ENCODE results near the gene INSL3. TPM values are rescaled to one million over a fixed set of nuclear protein-coding genes. Genes with fewer than 3 reads are reported as not detected.

Gene INSL3
- total and polyA plus RNA-seq, 2 of the 13 experiments (the other 11 are each of a cell fraction or from before 2014, with no cell fraction given) = 0.30 TPM; not detected in 1

- TF ChIP-seq DZIP1 (CRISPR knock-in tag; IDR thresholded peaks at IDR 0.05) (no peak), ZNF263 (CRISPR knock-in tag; IDR thresholded peaks at IDR 0.05) (0 out of 2 replicates have a peak, but pooled peaks have one; percentile 52), FLYWCH1 (CRISPR knock-in tag; IDR thresholded peaks at IDR 0.05) (no peak), MAFG (CRISPR knock-in tag; IDR thresholded peaks at IDR 0.05) (no peak), MZF1 (CRISPR knock-in tag; IDR thresholded peaks at IDR 0.05; ENCODE audit: borderline replicate concordance) (no peak), ZNF275 (CRISPR knock-in tag; IDR thresholded peaks at IDR 0.05; ENCODE audit: borderline replicate concordance) (no peak), RORA (CRISPR knock-in tag; IDR thresholded peaks at IDR 0.05) (no peak), ZNF496 (CRISPR knock-in tag; IDR thresholded peaks at IDR 0.05; ENCODE audit: insufficient replicate concordance) (no peak), MLX (CRISPR knock-in tag; IDR thresholded peaks at IDR 0.05) (no peak), ZSCAN12 (CRISPR knock-in tag; IDR thresholded peaks at IDR 0.05) (no peak), ZNF841 (CRISPR knock-in tag; IDR thresholded peaks at IDR 0.05; ENCODE audit: borderline replicate concordance) (no peak), ZNF282 (IDR thresholded peaks at IDR 0.05; ENCODE audit: partially characterized antibody) (no peak), MYNN (CRISPR knock-in tag; IDR thresholded peaks at IDR 0.05; ENCODE audit: low read depth) (no peak), ZNF513 (CRISPR knock-in tag; conservative IDR thresholded peaks at IDR 0.05) (no peak), ZNF329 (CRISPR knock-in tag; IDR thresholded peaks at IDR 0.05; ENCODE audit: low read depth) (no peak), EZH2 (conservative IDR thresholded peaks at IDR 0.05; ENCODE audit: low read depth, low read length) (no peak), TBX2 (CRISPR knock-in tag; IDR thresholded peaks at IDR 0.05; ENCODE audit: borderline replicate concordance) (no peak), JUNB (CRISPR knock-in tag; IDR thresholded peaks at IDR 0.05; ENCODE audit: borderline replicate concordance) (no peak), ZNF253 (CRISPR knock-in tag; IDR thresholded peaks at IDR 0.05; ENCODE audit: borderline replicate concordance) (no peak), MYC (CRISPR knock-in tag; IDR thresholded peaks at IDR 0.05; ENCODE audit: borderline replicate concordance) (peak; percentile 42; the same call in 1 of the 2 replicates), SMAD3 (CRISPR knock-in tag; IDR thresholded peaks at IDR 0.05) (no peak), RBM39 (IDR thresholded peaks at IDR 0.05; ENCODE audit: low read depth, low read length, poor library complexity, severe bottlenecking) (peak; percentile 21), GABPA (IDR thresholded peaks at IDR 0.05; ENCODE audit: low read depth, low read length) (peak; percentile 28; the same call in 1 of the 2 replicates), GABPA (CRISPR knock-in tag; IDR thresholded peaks at IDR 0.05; ENCODE audit: low read depth) (peak; percentile 79), RNF2 (conservative IDR thresholded peaks at IDR 0.05; ENCODE audit: low read depth) (0 out of 2 replicates have a peak, but pooled peaks have one; percentile 43)
These were observed 26.4 kb downstream of the INSL3 start, which contains the start of gene B3GNT3 (continued) for GRCh38 chr19:17794731-17795494.
